Right lobe of liver (tissue), 4 donors: ENCODE data around the gene PANK2.
"Not testable (repeated sequence)": the region's sequence is repeated elsewhere in the genome, so short reads cannot be mapped to it uniquely, and the experiment has no call there.

Experiments used
- POLR2A ChIP-seq: fragments of 450-650 bp; IDR thresholded peaks from one replicate; pipeline ENCODE4 v1.6.1; 2017; ENCODE audit warnings: antibody characterized with exemption, mild to moderate bottlenecking
- TF ChIP-seq, protein P1 (sequence below), 4 donors: fragments of 200-600 bp in 3 of 4; fragments of 450-650 bp in 1 of 4; IDR thresholded peaks; one replicate each; pipeline versions ENCODE4 v1.5.1 to v1.8.0; 2016 to 2022; ENCODE audit warnings: antibody characterized with exemption in 4 of 4, mild to moderate bottlenecking in 2 of 4
- donor health status: DM: no; HTN: no; CAD: no.
- donor health status: DM: no; HTN: no; CAD: no.
- donor health status: DM: no; HTN: yes; CAD: no.

DNA sequence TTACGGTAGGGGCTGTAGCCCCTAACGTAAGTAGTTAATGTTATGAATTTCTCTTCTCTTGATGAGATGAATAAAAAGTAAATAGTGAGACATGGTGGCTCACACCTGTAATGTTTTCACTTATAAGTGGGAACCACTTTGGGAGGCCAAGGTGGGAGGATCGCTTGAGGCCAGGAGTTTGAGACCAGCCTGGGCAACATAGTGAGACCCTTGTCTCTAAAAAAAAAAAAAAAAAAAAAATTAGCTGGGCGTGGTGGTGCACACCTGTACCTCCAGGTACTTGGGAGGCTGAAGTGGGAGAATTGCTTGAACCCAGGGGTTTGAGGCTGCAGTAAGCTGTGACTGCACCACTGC lies 10.3 kb upstream of the PANK2 start:
- TF ChIP-seq, protein P1, sequence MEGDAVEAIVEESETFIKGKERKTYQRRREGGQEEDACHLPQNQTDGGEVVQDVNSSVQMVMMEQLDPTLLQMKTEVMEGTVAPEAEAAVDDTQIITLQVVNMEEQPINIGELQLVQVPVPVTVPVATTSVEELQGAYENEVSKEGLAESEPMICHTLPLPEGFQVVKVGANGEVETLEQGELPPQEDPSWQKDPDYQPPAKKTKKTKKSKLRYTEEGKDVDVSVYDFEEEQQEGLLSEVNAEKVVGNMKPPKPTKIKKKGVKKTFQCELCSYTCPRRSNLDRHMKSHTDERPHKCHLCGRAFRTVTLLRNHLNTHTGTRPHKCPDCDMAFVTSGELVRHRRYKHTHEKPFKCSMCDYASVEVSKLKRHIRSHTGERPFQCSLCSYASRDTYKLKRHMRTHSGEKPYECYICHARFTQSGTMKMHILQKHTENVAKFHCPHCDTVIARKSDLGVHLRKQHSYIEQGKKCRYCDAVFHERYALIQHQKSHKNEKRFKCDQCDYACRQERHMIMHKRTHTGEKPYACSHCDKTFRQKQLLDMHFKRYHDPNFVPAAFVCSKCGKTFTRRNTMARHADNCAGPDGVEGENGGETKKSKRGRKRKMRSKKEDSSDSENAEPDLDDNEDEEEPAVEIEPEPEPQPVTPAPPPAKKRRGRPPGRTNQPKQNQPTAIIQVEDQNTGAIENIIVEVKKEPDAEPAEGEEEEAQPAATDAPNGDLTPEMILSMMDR (IDR thresholded peaks at IDR 0.05) = not testable (repeated sequence)
- TF ChIP-seq POLR2A = not testable (repeated sequence)
